ENCODE results near the gene SINHCAF. TPM values are rescaled to one million over a fixed set of nuclear protein-coding genes. Genes with fewer than 3 reads are reported as not detected.

The SINHCAF gene
- total RNA-seq, 2 donors from 2014 or later, result 160 to 222 TPM

DNA sequence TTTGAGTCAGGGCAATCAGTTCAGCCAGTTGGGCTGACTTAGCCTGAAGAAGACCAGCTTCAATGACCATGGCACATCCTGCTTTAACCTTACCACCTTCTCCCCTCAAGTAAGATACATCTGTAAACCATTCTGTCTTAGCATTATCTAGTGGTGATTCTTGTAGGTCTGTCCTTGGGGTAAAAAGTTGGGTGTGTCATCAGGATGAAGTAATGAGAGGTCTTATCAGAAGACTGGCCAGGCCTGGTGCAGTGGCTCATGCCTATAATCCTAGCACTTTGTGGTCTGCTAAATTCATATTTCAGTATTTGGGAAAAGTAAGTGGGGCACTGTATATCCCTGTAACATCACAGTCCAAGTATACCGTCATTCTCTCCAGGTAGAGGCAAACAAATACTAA lies 19.1 kb downstream of the SINHCAF start:
- Mint-ChIP-seq H3K4me1 (peaks cover 29% of the 10 kb centered on the region), H3K4me3 (no peak overlapping the region), H3K9me3 (no peaks in the 10 kb centered on the region), H3K27ac (peak overlapping the region; percentile 62), H3K27me3 (no peaks in the 10 kb centered on the region), H3K36me3 (ENCODE audit: low read depth) (peaks cover 88% of the 10 kb centered on the region)
- ATAC-seq (replicated peaks), result no peak

DNA sequence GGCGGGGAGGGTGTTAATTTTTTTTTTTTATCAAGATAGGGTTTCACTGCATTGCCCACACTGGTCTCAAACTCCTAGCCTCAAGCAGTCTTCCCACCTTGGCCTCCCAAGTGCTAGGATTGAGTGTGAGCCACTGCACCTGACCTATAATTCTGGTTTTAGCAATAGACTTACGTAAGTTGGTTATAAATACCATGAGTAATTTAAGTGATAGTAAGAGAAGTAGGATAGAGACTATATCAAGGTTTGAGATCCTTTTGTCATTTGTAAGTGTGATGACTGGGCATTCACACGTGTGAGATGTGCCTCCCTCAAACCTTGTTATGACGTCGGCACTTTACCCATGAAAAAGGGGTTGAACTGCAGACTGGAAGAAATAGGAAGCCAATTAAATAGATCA lies 22.5 kb downstream of the SINHCAF start:
- Mint-ChIP-seq H3K4me1 (peaks cover 34% of the 10 kb centered on the region), H3K36me3 (ENCODE audit: low read depth) (peaks cover 91% of the 10 kb centered on the region), H3K4me3 (no peak overlapping the region), H3K27me3 (no peaks in the 10 kb centered on the region), H3K27ac (no peak overlapping the region), H3K9me3 (no peaks in the 10 kb centered on the region)
- ATAC-seq (replicated peaks), result no peak

- ATAC-seq (replicated peaks), result no peak
- H3K4me3 Mint-ChIP-seq, result no peak overlapping the region
- H3K27ac Mint-ChIP-seq, result peak overlapping the region; percentile 4
- H3K27me3 Mint-ChIP-seq, result no peaks in the 10 kb centered on the region
- no peaks in the 10 kb centered on the region for H3K9me3 Mint-ChIP-seq
- H3K4me1 Mint-ChIP-seq, result peaks cover 32% of the 10 kb centered on the region
- peaks cover 100% of the 10 kb centered on the region for H3K36me3 Mint-ChIP-seq (ENCODE audit: low read depth)
These were observed 24.6 kb downstream of the SINHCAF start for GRCh38 chr12:31301311-31301710.

- peak overlapping the region; percentile 4 for H3K27ac Mint-ChIP-seq
- H3K27me3 Mint-ChIP-seq, result no peaks in the 10 kb centered on the region
- H3K4me3 Mint-ChIP-seq, result no peak overlapping the region
- peaks cover 100% of the 10 kb centered on the region for H3K36me3 Mint-ChIP-seq (ENCODE audit: low read depth)
- H3K4me1 Mint-ChIP-seq, result peaks cover 32% of the 10 kb centered on the region
- no peaks in the 10 kb centered on the region for H3K9me3 Mint-ChIP-seq
- ATAC-seq (replicated peaks), result no peak
These were observed 25.2 kb downstream of the SINHCAF start for GRCh38 chr12:31300783-31301182.

GRCh38 chr12:31300341-31300740 lies 25.6 kb downstream of the SINHCAF start:
- Mint-ChIP-seq H3K36me3 (ENCODE audit: low read depth) (peaks cover 100% of the 10 kb centered on the region), H3K27ac (peak overlapping the region; percentile 4)
- ATAC-seq (replicated peaks), result no peak

DNA sequence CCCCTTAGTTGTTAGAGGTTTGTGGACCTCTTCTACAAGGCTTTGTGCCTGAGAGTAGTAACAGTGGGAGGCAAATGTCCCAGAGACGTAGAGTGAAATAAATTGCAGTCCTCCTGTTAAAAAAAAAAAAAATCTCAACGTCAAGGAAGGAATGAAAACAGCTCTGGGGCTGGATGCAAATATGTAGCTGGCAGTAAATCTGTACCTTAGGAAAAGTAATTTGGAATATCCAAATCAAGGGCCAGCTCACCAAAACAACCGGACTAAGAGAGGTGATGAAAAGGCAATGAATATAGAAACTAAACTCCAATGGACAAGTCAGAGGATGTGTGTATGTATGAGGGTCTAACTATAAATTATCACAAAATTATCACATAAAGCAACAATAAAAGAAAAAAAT lies 27.0 kb downstream of the SINHCAF start:
- H3K4me1 Mint-ChIP-seq, result peaks cover 27% of the 10 kb centered on the region
- no peaks in the 10 kb centered on the region for H3K9me3 Mint-ChIP-seq
- peak overlapping the region; percentile 17 for H3K4me3 Mint-ChIP-seq
- H3K27ac Mint-ChIP-seq, result peak overlapping the region; percentile 68
- ATAC-seq (replicated peaks), result no peak
- H3K27me3 Mint-ChIP-seq, result no peaks in the 10 kb centered on the region
- peaks cover 100% of the 10 kb centered on the region for H3K36me3 Mint-ChIP-seq (ENCODE audit: low read depth)

More at GRCh38 chr12:31300341-31300740, 25.6 kb downstream of the SINHCAF start:
- no peak overlapping the region for H3K4me3 Mint-ChIP-seq
- H3K4me1 Mint-ChIP-seq, result peaks cover 32% of the 10 kb centered on the region
- H3K9me3 Mint-ChIP-seq, result no peaks in the 10 kb centered on the region
- no peaks in the 10 kb centered on the region for H3K27me3 Mint-ChIP-seq

DNA sequence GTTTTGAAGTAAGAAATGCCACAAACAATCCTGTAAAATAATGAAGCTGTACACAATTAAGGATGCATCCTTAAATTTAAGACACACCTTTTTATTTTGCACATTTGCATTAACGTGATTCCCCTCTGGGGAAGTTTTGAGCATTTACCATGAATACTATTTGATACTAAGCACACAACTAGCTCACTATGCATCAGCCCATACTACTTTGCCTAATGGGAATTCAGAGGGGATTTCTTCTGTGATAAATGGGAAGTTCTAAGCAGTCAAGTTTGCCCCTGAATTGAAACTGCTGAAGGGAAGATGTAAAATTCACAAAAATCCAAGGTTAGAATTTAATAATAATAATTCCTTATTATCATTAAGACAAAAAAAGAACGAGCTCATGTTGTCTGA lies 27.4 kb downstream of the SINHCAF start:
- Mint-ChIP-seq H3K36me3 (ENCODE audit: low read depth) (peaks cover 100% of the 10 kb centered on the region), H3K27ac (peak overlapping the region; percentile 68), H3K9me3 (no peaks in the 10 kb centered on the region), H3K4me3 (peak overlapping the region; percentile 17), H3K4me1 (peaks cover 25% of the 10 kb centered on the region), H3K27me3 (no peaks in the 10 kb centered on the region)
- ATAC-seq (replicated peaks), result peak; percentile 44

GRCh38 chr12:31297572-31298514 lies 28.1 kb downstream of the SINHCAF start:
- H3K27ac Mint-ChIP-seq, result peak overlapping the region; percentile 68
- H3K4me3 Mint-ChIP-seq, result peak overlapping the region; percentile 17

DNA sequence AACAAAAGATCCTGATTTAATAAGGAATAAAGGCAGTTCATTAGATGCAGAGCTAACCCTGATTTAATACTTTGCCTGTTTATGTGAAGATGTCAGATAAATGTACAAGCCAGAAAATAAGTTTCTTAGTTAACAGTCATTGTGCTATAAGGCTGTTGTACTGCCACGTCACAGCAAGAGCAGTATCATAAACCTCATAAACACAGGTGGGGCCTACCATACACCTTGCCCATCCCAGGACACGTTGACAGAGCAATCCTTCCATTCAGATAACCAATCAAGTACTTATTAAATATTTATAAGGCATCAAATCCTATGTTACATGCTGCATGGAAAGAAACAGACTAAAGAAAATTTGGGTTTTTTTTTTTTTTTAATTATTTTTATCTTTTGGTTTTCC lies 36.5 kb downstream of the SINHCAF start:
- Mint-ChIP-seq H3K4me1 (peaks cover 6% of the 10 kb centered on the region), H3K4me3 (no peak overlapping the region), H3K36me3 (ENCODE audit: low read depth) (peaks cover 100% of the 10 kb centered on the region), H3K27ac (peak overlapping the region; percentile 67), H3K9me3 (no peaks in the 10 kb centered on the region), H3K27me3 (no peaks in the 10 kb centered on the region)
- ATAC-seq (replicated peaks), result no peak

More at GRCh38 chr12:31297572-31298514, 28.1 kb downstream of the SINHCAF start:
- no peak for ATAC-seq (replicated peaks)
- Mint-ChIP-seq H3K9me3 (no peaks in the 10 kb centered on the region), H3K27me3 (no peaks in the 10 kb centered on the region), H3K4me1 (peaks cover 19% of the 10 kb centered on the region), H3K36me3 (ENCODE audit: low read depth) (peaks cover 100% of the 10 kb centered on the region)

DNA sequence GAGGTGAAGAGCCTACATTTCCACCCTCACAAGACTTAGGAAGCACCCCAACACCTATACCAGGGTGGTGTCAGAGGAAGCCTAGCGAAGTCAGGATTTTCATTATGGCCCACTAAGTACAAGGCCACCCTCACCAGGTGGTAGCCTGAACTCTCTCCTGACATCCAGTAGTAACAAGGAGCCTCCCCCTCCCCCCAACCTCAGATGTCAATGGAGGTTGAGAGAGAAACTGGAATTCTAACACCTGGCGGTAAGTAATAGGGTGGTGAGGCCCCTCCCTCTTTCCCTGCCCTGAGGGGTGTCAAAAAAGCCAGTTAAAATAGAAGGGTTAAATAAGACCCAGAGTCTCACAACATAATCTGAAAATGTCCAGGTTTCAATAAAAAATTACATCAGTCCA lies 37.6 kb downstream of the SINHCAF start:
- ATAC-seq (replicated peaks), result no peak
- peak overlapping the region; percentile 67 for H3K27ac Mint-ChIP-seq
- H3K9me3 Mint-ChIP-seq, result no peaks in the 10 kb centered on the region

GRCh38 chr12:31280183-31280582 lies 45.8 kb downstream of the SINHCAF start:
- ATAC-seq (replicated peaks), result no peak
- H3K27ac Mint-ChIP-seq, result peak overlapping the region; percentile 12
- H3K9me3 Mint-ChIP-seq, result no peaks in the 10 kb centered on the region
- H3K4me3 Mint-ChIP-seq, result no peak overlapping the region
- peaks cover 96% of the 10 kb centered on the region for H3K36me3 Mint-ChIP-seq (ENCODE audit: low read depth)
- H3K4me1 Mint-ChIP-seq, result no peaks in the 10 kb centered on the region
- no peaks in the 10 kb centered on the region for H3K27me3 Mint-ChIP-seq

More for the DNA sequence above, 37.6 kb downstream of the SINHCAF start:
- Mint-ChIP-seq H3K36me3 (ENCODE audit: low read depth) (peaks cover 100% of the 10 kb centered on the region), H3K4me1 (peaks cover 6% of the 10 kb centered on the region), H3K27me3 (no peaks in the 10 kb centered on the region), H3K4me3 (no peak overlapping the region)

DNA sequence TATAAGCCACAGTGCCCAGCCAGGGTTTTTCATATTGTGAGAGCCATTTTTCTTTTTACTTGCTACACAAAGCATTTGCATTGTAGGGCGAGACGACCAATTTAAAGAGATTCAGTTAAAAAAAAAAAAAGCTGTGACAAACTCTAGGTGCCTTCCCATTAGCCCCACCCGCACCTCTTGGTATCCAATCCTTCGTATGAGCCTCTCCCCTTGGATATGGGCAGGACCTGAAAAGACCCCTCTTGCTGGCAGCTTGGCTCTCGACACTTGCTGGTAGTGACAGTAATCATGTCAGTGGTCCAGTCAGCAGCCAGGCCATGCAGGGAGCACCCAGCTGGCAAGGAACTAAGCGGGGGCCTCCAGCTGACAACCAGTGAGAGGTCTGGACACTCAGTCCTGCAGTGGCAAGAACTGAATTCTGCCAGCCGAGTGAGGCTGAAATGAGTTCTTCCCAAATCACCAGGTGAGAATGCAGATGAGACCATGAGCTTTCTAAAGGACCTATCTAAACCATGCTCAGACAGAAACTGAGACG lies 46.5 kb downstream of the SINHCAF start:
- no peaks in the 10 kb centered on the region for H3K27me3 Mint-ChIP-seq
- no peak overlapping the region for H3K27ac Mint-ChIP-seq
- ATAC-seq (replicated peaks), result no peak
- H3K4me1 Mint-ChIP-seq, result no peaks in the 10 kb centered on the region
- peaks cover 96% of the 10 kb centered on the region for H3K36me3 Mint-ChIP-seq (ENCODE audit: low read depth)
- H3K4me3 Mint-ChIP-seq, result no peak overlapping the region
- no peaks in the 10 kb centered on the region for H3K9me3 Mint-ChIP-seq

DNA sequence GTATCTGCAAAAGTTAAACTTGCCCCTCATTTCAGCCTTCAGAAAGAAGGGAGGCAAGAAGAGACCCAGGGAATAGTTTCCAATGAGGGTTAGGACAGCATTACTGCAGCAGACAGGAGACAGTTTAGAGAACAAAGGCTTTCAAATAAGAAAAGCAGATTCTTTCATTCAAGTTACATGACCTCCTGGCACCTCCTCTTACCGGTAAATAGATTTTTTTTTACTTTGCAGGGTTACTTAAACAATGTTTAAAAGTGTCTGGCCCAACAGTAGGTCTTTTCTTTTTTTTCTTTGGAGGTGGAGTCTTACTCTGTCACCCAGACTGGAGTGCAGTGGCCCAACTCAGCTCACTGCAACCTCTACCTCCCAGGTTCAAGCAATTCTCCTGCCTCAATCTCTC lies 47.1 kb downstream of the SINHCAF start:
- Mint-ChIP-seq H3K4me1 (no peaks in the 10 kb centered on the region), H3K27ac (peak overlapping the region; percentile 38), H3K36me3 (ENCODE audit: low read depth) (peaks cover 91% of the 10 kb centered on the region), H3K9me3 (no peaks in the 10 kb centered on the region), H3K27me3 (no peaks in the 10 kb centered on the region), H3K4me3 (no peak overlapping the region)
- no peak for ATAC-seq (replicated peaks)

GRCh38 chr12:31278424-31278823 lies 47.5 kb downstream of the SINHCAF start:
- Mint-ChIP-seq H3K36me3 (ENCODE audit: low read depth) (peaks cover 87% of the 10 kb centered on the region), H3K4me3 (no peak overlapping the region), H3K4me1 (no peaks in the 10 kb centered on the region), H3K27ac (peak overlapping the region; percentile 38), H3K27me3 (no peaks in the 10 kb centered on the region), H3K9me3 (no peaks in the 10 kb centered on the region)
- no peak for ATAC-seq (replicated peaks)

GRCh38 chr12:31277081-31277480 lies 48.9 kb downstream of the SINHCAF start:
- Mint-ChIP-seq H3K9me3 (no peaks in the 10 kb centered on the region), H3K27me3 (no peaks in the 10 kb centered on the region), H3K4me3 (no peak overlapping the region), H3K4me1 (no peaks in the 10 kb centered on the region), H3K36me3 (ENCODE audit: low read depth) (peaks cover 75% of the 10 kb centered on the region), H3K27ac (peak overlapping the region; percentile 46)
- no peak for ATAC-seq (replicated peaks)

All from activated T-helper 17 cell treated with anti-CD3 and anti-CD28 coated beads, Interleukin-2, amount 50 U/mL, for 72 hours (primary cell).